ENCODE data around the gene TMEM258.

TMEM258 gene

GRCh38 chr11:61777234-61778090, 14.9 kb downstream of the TMEM258 start:
- DNase-seq (ENCODE audit: low spot score), result peak; percentile 78
- TF ChIP-seq CTCF (IDR thresholded peaks at IDR 0.05; ENCODE audit: borderline replicate concordance, control extremely low read depth, extremely low read depth, insufficient read depth, missing control alignments), result no peak
- in situ Hi-C loops (cut with MboI; ENCODE audit: low sequenced_read_pairs, unreplicated experiment), result no loop called here

GRCh38 chr11:61776561-61777075, 15.8 kb downstream of the TMEM258 start:
- in situ Hi-C loops (cut with MboI; ENCODE audit: low sequenced_read_pairs, unreplicated experiment), result no loop called here
- DNase-seq (ENCODE audit: low spot score), result peak; percentile 93
- peak; percentile 61 for TF ChIP-seq CTCF (IDR thresholded peaks at IDR 0.05; ENCODE audit: borderline replicate concordance, control extremely low read depth, extremely low read depth, insufficient read depth, missing control alignments)

GRCh38 chr11:61775606-61776554, 16.5 kb downstream of the TMEM258 start:
- in situ Hi-C loops (cut with MboI; ENCODE audit: low sequenced_read_pairs, unreplicated experiment), result no loop called here
- no peak for TF ChIP-seq CTCF (IDR thresholded peaks at IDR 0.05; ENCODE audit: borderline replicate concordance, control extremely low read depth, extremely low read depth, insufficient read depth, missing control alignments)
- no peak for DNase-seq (ENCODE audit: low spot score)

GRCh38 chr11:61775106-61775505, 17.3 kb downstream of the TMEM258 start:
- in situ Hi-C loops (cut with MboI; ENCODE audit: low sequenced_read_pairs, unreplicated experiment), result no loop called here
- no peak for TF ChIP-seq CTCF (IDR thresholded peaks at IDR 0.05; ENCODE audit: borderline replicate concordance, control extremely low read depth, extremely low read depth, insufficient read depth, missing control alignments)
- DNase-seq (ENCODE audit: low spot score), result no peak

- no peak for DNase-seq (ENCODE audit: low spot score)
- in situ Hi-C loops (cut with MboI; ENCODE audit: low sequenced_read_pairs, unreplicated experiment), result no loop called here
- no peak for TF ChIP-seq CTCF (IDR thresholded peaks at IDR 0.05; ENCODE audit: borderline replicate concordance, control extremely low read depth, extremely low read depth, insufficient read depth, missing control alignments)
Observed at GRCh38 chr11:61774411-61774810, 18.0 kb downstream of the TMEM258 start.

- in situ Hi-C loops (cut with MboI; ENCODE audit: low sequenced_read_pairs, unreplicated experiment), result no loop called here
- no peak for TF ChIP-seq CTCF (IDR thresholded peaks at IDR 0.05; ENCODE audit: borderline replicate concordance, control extremely low read depth, extremely low read depth, insufficient read depth, missing control alignments)
- DNase-seq (ENCODE audit: low spot score), result no peak
Observed at GRCh38 chr11:61773809-61774208, 18.6 kb downstream of the TMEM258 start.
